Measurements from ENCODE around the gene DHPS.

- TF ChIP-seq CTCF (IDR thresholded peaks at IDR 0.05) (no peak), POLR2A (IDR thresholded peaks at IDR 0.05) (no peak)
Observed at GRCh38 chr19:12727745-12728433, 46.2 kb upstream of the DHPS start.
